Astrocyte of the cerebellum (primary cell): ENCODE measurements around the gene SAP130.
A peak's percentile ranks its signal among the peaks of the same experiment; 100 is the strongest.

Source experiments
- DNase-seq: peaks from one replicate; pipeline ENCODE4 v3.0.0-alpha.2; 2011; ENCODE audit warnings: low read depth
- H3K4me3 ChIP-seq: 2 replicates; pipeline ENCODE4 v1.5.1; 2011; ENCODE audit warnings: mild to moderate bottlenecking, low read depth, low read length, moderate library complexity
- CTCF ChIP-seq: IDR thresholded peaks from 2 replicates; pipeline ENCODE4 v1.5.1; 2012; ENCODE audit warnings: low read length, low read depth, moderate library complexity, mild to moderate bottlenecking; ENCODE audit errors: missing control alignments
- in situ Hi-C: cut with HindIII; loops from 2 replicates; pipeline ENCODE4 v1.10.0; 2017; ENCODE audit warnings: low sequenced_read_pairs

Gene SAP130

DNA sequence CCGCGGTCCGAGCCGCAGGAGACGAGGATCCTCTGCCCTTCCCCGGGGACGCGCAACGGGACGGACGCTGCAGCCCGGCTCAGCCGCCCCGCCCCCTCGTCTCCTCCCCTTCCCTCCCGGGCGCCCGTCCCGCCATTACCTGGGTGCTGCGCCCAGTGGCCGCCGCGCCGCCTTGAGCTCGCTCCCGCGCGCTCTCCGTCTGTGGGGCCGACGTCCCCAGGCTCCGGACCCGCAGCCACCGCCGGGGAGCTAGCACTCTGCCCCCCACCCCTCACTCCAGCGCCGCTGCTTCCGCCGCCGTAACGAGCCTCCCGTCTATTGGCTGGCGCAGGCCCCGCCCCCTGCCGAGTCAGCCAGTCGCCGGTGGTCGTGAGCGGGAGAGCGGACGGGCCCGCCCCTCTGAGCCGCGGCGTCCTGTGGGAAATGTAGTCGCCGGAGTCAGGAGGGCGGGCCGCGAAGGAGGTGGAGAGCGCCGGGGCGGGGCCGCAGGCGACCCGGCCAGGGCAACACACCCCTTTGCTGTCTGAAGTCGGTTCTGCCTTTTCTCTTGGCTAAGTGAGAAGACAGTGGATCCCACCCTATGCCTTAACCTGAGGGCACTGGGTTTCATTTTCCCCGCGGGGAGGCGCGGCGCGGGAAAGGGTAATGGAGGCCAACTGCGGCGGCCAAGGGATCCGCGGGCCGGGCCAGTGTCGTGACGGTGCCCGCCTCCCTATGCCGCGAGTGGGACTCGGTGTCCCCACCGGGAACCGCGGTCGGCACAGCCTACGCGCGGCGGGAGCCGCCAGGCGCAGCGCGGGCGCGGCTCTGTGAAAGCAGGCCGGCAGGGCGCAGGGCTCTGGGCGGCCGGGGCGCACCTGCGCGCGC lies at the start of gene SAP130:
TSS of gene SAP130 (minus strand) at position 259 of the 867 bp plus-strand sequence. CDS start 1,767 bp downstream, outside the sequence.
- peak within 1 kb of the TSS; percentile 87 for H3K4me3 ChIP-seq
- peak; percentile 80 for DNase-seq
- no peak for TF ChIP-seq CTCF
- in situ Hi-C loops, result no loop called here

DNA sequence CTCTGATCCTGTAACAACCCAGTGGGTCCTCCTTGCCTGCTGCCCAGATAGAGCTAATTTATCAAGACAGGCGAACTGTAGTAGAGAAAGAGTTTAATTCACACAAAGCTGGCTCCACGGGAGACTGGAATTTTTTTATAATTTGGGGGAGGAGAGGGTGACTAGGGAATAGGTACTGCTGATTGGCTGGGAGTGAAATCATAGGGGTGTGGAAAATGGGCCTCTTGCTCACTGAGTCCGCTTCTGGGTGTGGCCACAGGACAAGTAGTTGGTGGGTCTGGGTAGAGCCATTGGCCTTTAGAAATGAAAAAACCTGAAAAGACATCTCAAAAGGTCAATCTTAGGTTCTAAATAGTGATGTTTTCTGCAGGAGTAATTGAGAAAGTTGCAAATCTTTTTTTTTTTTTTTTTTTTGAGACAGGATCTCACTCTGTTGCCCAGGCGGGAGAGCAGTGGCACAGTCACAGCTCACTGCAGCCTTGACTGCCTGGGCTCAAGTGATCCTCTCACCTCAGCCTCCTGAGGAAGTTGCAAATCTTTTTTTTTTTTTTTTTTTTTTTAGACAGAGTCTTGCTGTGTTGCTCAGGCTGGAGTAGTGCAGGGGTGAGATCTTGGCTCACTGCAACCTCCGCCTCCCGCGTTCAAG lies 48.7 kb upstream of the SAP130 start:
- in situ Hi-C loops, result no loop called here
- H3K4me3 ChIP-seq, result no peak overlapping the region
- no peak for TF ChIP-seq CTCF
- no peak for DNase-seq

- DNase-seq, result no peak
Observed at GRCh38 chr2:128073278-128073677, 45.4 kb upstream of the SAP130 start.

DNA sequence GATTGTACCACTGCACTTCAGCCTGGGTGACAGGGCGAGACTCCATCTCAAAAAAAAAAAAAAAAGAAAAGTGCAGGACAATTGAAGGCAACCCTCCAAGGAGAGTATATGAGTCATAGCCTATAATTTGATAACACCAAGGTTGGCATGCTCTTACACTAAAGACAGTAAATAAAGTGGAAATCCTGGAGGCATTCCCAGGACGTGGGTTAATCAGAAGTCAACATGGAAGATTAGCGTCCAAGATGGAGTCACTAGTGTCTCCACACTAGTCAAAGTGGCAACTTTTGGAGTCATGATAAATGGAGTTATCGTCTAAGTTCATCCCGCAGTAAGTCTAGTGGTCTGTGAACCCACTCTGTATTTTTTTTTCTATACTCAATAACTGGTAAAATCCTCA lies 41.9 kb upstream of the SAP130 start:
- no peak for DNase-seq
- no peak for TF ChIP-seq CTCF
- in situ Hi-C loops, result no loop called here
- H3K4me3 ChIP-seq, result no peak overlapping the region

More at GRCh38 chr2:128073278-128073677, 45.4 kb upstream of the SAP130 start:
- H3K4me3 ChIP-seq, result no peak overlapping the region
- in situ Hi-C loops, result no loop called here
- TF ChIP-seq CTCF, result no peak

- in situ Hi-C loops, result no loop called here
- H3K4me3 ChIP-seq, result no peak overlapping the region
- no peak for DNase-seq
- no peak for TF ChIP-seq CTCF
Observed at GRCh38 chr2:128064353-128064752, 36.5 kb upstream of the SAP130 start.

- TF ChIP-seq CTCF, result no peak
- no peak for DNase-seq
- no peak overlapping the region for H3K4me3 ChIP-seq
- in situ Hi-C loops, result no loop called here
Observed at GRCh38 chr2:128062571-128062970, 34.7 kb upstream of the SAP130 start.
